SIG-M5 (cell line): Measurements from ENCODE around the gene ATP2A3.

Experiments used
- DNase-seq: peaks from one replicate; lab custom pipeline; 2025; lab: John Stamatoyannopoulos, UW

The ATP2A3 gene

GRCh38 chr17:3926860-3927627 lies 37.2 kb downstream of the ATP2A3 start:
- DNase-seq = no peak

DNA sequence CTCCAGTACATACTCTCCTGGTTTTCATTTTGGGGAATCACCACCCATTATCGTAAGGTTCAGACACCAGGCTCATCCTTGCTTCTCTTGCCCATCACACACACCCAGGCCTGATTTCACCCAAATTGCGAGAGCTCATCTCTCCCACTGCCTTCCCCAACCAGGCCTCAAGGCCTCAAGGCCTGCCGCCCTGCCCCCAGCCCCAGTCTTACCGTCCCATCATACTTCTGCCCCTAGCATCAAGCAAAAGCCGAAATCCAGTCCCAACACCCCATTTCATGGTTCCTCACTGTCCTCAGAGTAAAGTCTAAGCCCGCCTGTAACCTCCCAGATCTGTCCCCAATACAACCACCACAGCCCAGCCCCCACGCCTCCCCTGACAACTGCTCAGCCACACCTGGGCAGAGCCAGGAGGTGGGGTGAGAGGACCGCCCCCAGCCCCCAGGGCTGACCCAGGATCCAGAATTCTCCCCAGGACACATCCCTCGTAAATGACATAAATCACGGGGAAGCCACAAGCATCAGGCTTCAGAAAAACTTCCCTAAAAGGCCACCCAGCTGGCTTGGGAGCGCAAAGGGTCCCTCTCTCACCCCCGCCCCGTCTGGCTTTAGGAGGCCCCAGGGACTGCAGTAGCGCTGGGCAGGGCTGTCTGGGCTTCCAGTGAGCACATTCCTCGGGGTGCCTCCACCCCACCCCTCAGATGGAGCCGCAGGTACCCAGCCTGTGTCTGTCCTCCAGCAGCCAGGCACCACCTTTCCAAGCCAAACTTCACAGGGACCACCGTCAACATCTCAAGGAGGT lies 38.4 kb downstream of the ATP2A3 start:
- no peak for DNase-seq

- no peak for DNase-seq
Observed at GRCh38 chr17:3924512-3925350, 39.5 kb downstream of the ATP2A3 start.

GRCh38 chr17:3923466-3924190 lies 40.6 kb downstream of the ATP2A3 start:
- no peak for DNase-seq

DNA sequence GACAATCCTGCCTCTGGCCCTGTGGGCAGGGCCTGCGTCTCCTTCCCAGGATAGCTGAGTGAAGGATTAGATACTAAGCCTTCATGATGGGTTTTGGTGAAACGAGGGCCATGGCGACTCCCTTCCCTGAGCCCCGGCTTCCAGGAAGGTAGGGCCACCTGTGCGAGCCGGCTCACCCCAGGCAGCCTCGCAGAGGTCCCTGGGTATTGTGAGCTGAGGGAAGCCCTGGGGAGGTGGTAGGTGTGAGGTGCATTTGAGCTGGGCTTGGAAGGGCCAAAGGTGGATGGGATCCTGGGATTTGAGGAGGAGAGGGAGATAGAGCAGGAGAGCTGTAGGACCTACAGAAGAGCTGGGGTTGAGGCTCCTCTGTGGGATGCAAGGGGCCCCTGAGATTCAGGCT lies 41.5 kb downstream of the ATP2A3 start:
- no peak for DNase-seq

DNA sequence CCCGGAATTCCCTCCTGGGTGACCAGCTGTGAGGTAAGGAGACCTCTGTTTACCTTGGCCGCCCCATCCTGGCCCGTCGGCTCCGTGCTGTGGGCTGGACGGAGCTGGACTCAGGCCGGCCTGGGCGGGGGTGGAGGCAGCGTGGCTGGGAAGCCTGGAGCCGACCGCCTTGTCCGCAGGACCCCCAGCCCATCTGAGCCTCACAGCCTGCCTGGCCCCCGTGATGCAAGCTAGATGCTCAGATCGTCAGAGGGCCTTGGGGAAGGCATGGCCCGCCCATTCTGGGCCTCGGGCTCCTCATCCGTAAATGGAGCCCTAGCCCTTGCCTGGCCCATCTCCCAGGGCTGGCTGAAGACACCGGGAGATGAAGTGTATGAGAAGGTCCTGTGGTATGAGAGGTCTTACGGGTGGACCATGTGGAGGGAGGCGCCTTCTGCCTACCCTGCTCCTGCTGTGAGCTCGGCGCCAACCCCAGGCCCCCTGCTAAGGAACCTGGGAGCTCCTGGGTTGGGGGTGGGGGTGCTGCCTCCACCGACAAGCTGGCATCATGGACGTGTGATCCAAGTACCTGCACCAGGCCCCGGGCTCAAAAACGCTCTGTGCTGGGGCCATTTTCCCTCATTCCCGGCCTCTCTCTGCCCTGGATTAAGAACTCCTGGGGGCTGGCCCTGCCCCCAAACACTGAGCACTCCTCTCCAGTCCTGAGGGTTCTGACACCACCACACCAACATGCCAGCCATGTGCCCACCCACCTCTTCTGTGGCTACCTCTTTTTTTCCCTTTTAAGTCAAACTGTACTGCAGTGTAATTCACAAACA lies 42.5 kb downstream of the ATP2A3 start:
- no peak for DNase-seq

DNA sequence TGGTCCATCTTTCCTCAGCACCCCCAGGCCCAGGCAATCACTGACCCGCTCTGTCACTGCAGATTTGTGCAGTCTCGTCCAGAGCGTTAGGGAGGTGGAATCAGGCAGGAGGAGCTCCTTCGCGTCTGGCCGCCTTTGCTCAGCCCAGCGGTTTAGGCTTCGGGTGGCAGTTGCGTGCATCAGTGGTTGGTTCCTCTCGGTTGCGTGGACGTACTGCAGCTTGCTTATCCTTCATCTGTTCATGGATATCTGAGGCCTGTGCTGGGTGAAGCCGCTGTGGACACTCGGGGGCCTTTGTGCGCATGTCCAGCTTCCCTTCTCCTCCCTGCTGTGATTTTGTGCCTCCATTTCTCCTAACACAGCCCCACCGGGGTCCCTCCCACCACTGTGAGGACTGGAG lies 43.2 kb downstream of the ATP2A3 start:
- DNase-seq = no peak

DNA sequence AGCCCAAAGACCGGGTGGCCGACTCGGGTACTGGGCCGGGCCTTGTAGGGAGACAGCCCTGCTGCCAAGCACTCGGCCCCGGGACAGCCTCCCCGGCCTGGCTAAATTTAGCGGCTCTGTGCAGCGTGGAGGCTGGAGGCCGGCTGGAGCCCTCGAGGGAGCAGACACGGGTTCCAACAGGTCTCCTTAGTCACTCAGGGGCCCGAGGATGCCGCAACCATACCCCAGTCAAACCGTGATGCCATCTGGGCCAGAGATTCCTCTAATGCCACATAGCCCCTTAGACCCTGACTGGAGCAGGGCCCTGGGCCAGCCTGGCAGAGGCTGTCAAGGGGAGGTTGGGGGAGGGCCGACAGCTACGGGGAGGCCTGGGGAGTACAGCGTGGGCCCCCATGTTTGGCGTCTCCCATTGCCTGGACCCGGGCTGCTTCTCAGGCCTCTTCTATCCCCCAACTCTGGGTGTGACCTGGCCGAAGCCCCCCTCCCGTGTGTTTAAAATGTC lies 45.1 kb downstream of the ATP2A3 start:
- DNase-seq = no peak

DNA sequence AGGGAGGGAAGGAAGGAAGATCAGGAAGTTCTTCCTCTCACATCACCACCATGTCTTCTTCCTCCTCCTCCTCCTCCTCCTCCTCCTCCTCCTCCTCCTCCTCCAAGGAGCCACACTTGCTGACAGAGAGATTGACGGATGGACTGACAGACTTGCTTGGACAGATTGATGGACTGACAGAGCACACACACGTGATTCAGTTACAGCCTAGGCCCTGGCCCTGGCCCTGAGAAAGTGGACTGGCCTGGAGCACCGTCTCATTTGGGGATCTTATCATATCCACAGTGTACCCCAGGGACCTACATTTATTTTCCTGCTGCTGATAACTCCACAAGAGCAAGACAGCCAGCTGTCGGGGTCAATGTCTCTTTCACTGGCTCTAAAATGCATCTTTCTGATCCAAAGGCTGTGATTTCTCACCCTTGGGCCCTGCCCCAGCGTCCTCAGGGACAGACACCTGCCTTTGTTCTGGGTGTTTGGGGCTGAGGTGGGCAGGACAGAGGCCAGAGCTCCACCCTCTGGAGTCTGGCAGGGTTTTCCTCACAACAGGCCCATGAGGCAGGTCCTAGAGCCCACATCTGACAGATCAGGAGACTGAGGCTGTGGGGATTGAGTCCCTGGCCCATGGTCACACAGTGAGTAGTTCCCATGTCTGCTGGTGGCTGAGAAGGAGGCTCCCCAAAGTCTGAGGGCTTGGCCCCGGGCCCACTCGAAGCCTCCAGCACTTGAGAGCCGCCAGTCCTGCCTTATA lies 45.7 kb downstream of the ATP2A3 start:
- no peak for DNase-seq

- DNase-seq = no peak
Observed at GRCh38 chr17:3917391-3917931, 46.8 kb downstream of the ATP2A3 start.

DNA sequence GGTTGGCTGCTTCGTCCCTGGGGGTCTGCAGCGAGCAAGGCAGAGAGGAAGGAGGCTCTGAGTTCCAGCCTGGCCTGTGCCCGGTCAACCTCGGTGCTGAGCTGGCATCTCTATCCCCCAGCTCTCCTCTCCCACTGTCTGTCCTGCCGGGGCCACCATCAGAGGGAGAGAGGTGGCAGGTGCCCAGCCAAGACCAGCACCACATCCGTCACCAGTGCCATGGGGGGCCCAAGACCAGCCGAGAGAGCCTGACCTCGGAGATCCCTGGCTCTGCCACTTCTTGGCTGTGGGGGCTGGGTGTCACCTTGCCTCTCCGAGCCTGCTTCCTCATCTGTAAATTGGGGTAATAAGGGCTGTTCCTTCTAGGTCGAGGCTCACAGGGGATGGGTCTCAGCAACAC lies 47.4 kb downstream of the ATP2A3 start:
- DNase-seq = no peak

DNA sequence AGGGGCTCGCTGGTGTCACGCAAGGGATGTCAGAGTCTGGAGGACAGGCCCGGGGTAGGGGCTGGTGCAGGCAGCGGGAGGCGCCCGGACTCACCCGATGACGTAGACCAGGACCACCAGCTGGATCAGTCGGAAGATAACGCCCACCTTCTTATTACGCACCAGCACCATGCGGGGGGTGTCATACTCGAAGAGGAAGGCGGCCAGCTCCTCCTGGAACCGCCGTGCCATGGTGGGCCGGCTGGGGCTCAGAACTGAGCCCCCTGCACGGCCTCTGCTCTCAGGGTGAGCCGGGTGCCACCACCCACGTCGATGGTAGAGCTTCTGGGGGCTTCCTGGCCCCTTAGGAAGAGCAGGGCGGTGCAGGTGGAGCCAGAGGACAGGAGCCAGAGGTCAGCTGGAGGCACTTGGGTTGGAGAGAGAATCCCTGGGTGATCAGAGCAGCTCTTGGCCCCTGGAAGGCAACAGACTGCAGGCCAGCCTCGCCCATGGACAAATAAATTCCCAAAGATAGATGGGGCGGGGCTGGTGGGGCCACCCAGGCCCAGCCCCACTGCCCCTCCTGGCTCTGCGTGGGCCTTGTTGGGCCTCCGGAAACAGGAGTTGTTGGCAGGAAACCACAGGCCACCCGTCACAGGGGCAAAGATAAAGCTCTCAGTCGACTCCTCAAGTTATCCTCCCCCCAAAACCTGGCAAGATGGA lies 48.1 kb downstream of the ATP2A3 start, which contains the start of gene P2RX1:
Gene P2RX1, minus strand, starts transcription at position 471 of the 702 bp plus-strand sequence. Its CDS starts 240 bp downstream, at position 231.
- peak; percentile 68 for DNase-seq

GRCh38 chr17:3915581-3915994 lies 48.6 kb downstream of the ATP2A3 start:
- no peak for DNase-seq

- no peak for DNase-seq
Observed at GRCh38 chr17:3914312-3914670, 49.9 kb downstream of the ATP2A3 start.

DNA sequence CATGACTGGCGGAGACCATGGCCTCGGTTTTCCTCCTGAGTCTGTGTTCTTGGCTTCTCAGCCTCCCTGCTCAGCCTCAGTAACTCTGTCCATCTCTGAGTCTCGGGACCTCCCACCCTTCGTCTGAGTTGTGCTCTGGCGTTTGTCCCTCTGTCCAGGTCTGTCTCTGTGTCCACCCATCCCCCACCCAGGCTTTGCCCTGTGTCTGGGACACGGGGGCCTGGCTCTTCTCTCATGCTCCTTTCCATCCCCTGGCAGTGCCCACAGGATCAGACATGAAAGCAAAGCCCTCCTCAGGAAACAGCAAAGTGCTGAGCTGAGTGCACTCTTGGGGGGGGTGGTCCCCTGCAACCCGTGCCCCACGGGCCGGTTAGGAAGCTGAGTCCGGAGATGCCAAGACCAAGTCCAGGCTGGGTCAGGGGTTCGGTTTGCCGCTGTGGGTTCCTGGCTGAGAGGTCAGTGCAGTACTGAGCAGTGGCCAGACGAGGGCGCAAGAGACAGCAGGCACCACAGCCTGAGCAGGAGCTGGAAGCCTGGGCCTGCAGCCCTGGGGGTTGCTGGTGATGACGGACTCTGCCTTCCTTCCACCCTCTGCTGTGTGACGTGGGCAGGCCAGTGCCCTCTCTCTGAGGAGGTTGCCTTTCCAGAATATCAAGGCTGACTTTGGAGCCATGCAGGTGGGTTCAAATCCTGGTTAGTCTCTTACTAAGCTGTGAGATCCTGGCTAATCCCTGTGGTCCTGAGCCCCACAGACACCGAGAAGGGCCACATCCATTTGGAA lies 50.5 kb downstream of the ATP2A3 start:
- DNase-seq = no peak

DNA sequence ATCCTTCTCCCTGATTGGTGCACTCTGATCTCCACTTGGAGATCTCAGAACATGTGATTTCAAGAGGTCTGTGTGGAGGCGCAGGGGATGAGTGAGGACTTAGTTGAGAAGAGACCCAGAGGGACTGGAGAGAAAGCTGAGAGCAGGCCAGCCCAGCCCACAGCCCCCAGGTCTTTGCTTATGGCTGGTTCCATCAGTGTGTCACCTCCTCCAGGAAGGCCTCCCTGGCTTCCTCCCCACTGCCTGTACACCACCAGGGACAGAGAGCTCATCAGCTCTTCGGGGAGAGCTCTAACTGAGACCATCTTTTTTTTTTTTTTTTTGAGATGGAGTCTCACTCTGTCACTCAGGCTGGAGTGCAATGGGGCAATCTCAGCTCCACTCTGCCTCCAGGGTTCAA lies 51.4 kb downstream of the ATP2A3 start:
- no peak for DNase-seq

- DNase-seq = peak; percentile 75
Observed at GRCh38 chr17:3911271-3912053, 52.8 kb downstream of the ATP2A3 start.
